NCI-H2227 treated with DMSO at 0.1 percent for 48 hours (cell line): Measurements from ENCODE around the gene NRDC.

Experiments used
- DNase-seq: peaks from one replicate; lab custom pipeline; 2025; lab: John Stamatoyannopoulos, UW

Gene NRDC, protein sequence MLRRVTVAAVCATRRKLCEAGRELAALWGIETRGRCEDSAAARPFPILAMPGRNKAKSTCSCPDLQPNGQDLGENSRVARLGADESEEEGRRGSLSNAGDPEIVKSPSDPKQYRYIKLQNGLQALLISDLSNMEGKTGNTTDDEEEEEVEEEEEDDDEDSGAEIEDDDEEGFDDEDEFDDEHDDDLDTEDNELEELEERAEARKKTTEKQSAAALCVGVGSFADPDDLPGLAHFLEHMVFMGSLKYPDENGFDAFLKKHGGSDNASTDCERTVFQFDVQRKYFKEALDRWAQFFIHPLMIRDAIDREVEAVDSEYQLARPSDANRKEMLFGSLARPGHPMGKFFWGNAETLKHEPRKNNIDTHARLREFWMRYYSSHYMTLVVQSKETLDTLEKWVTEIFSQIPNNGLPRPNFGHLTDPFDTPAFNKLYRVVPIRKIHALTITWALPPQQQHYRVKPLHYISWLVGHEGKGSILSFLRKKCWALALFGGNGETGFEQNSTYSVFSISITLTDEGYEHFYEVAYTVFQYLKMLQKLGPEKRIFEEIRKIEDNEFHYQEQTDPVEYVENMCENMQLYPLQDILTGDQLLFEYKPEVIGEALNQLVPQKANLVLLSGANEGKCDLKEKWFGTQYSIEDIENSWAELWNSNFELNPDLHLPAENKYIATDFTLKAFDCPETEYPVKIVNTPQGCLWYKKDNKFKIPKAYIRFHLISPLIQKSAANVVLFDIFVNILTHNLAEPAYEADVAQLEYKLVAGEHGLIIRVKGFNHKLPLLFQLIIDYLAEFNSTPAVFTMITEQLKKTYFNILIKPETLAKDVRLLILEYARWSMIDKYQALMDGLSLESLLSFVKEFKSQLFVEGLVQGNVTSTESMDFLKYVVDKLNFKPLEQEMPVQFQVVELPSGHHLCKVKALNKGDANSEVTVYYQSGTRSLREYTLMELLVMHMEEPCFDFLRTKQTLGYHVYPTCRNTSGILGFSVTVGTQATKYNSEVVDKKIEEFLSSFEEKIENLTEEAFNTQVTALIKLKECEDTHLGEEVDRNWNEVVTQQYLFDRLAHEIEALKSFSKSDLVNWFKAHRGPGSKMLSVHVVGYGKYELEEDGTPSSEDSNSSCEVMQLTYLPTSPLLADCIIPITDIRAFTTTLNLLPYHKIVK

DNA sequence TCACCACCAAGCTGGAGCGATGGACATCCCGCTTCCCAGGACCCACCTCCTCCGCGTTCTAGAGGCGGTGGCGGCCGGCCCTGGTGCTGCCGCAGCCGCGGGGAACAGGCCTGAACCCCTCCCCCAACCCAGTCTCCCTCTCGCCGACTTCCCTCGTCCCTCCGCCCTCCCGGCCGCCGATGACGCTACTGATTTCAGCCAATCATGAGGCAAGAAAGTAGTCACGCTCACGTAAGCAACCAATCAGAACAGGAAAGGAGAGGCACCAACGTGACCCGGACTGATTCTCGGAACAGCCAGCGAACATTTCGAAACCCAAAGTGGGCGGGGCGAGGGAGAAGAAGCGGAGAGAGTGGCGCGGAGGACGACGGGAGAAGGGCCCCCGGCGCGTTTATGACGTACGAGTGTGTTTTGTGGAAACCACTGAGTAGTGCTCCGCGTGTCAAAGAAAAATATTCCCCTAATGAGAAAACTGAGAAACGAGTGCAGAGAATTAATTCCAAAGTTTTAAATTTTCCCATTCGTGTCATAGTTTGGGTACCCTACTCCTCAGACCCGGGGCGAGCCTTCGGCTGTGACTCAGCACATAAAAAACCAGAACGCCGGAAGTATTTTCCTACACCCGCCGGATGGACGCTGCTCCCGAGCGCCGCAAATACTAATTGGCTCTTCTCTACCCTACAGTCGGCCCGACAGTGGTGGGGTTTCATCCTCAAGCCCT lies at the start of gene NRDC:
TSS of gene NRDC (minus strand) at position 112 of the 721 bp plus-strand sequence. CDS start 112 bp downstream, outside the sequence.
- DNase-seq = peak; percentile 100

DNA sequence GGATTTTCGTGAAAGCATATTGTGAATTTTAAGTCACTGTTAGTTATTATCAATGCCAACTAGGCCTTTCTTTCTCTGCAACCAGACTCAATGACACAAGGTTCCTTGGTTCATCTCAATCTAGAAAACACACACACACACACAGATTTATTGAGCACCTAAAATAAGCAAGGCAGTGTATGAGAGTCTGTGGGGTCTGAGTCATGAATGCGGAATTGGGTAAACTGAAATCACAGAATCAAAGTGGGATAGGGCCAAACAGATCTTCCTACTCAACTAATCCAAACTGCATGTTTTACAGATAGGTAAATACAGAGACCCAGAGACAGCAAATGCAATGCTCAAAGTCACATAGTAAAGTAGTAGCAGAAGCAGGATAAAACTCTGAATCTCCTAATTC lies 48.5 kb upstream of the NRDC start:
- DNase-seq = no peak

DNA sequence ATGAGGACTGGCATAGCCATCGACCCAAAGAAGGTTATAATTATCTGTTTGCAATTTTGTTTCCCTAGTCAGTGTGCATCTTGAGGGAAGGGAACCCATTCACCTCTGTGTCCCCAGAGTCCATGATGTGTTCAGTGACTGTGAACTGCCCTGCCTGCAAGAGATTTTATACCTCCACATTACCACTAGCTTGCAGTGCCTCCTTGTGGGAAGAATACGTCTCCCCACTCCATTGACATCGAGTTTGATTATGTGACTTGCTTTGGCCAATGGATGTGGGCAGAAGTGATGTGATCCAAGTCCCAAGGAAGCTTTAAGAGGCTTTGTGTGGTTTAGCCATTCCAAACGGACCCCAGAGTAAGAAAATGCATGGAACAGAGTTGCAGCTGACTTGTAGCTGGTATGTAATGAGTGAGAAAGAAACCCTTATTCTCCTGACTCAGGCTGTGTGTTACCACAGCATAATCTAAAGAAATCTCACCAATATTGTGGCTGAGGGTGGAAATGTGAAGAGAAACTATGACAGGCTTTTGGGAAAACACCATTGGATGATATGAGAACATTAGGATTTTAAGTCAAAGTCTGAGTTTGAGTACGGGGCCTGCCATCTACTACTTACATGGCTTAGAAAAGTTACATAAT lies 47.8 kb upstream of the NRDC start:
- DNase-seq = peak; percentile 76

DNA sequence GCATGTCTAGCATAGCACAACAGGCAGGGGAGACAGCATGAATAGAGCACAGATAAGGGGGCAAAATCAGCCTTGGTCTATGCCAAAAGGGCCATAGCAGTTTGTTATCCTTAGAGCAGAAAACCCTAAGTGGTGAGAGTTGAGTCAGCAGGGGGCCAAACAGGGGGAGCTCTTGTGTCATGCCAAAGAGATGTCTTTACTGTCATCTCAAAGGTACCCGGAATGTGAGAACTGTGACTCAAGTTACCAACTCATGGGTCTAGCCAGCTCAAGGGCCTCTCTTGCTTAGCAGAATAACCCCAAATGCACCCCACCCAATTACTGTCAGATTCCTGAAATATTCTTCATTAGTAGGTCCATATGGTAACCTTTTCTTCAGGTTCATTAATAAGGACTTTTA lies 45.9 kb upstream of the NRDC start:
- no peak for DNase-seq

DNA sequence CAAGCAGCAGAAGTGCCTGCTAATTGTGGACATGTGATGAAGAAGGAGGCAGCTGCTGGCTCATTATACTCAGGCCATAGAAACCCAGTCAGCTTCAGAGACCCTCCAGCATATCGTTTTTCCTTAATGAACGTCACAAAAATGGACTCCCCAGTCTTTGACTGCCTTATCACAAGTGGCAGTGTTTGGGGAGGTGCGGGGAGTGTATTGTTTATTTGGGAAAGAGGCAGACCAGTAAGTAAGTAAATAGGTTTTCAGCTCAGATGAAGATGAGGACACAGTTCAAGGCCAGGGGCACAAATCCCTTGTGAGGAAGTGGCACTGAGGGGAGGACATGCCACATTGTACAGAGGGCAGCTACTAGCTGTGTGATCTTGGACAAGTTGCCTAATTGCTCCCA lies 43.5 kb upstream of the NRDC start:
- no peak for DNase-seq

DNA sequence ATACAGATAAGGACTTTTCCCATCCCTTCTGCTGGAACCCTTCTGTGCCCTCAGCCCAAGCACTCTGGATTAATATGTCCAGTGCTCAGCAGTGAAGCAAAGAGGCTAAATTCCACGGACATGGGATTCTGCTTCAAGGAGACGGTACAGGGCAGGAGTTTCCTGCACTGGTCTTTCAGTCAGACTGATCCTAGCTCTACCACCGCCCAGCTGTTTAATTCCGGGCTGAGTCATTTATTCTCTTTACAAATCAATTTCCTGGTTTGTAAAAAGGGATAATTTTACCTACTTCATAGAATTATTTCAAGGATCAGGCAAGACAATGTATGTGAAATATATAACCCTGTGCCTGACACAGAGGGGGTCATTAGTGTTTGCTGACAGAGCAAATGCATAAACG lies 41.6 kb upstream of the NRDC start:
- no peak for DNase-seq

DNA sequence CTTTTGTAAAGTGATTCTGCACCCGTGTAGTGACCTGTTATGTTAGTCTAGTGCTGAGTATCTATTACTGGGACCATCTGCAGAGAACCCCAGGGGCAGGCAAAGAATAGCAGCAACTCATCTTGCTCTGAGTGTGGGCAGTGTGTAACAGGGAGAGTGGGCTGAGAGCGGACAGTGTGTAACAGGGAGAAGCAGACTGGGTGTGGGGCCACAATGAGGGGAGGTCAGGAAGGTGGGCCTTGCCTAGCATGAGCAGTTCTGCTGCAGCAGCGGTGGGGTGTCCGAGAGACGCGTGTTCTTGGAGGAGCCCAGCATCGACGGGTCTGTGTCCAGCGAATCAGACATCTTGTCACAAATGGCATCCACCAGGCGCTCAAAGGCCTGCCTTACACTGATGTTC lies 41.2 kb upstream of the NRDC start:
- no peak for DNase-seq

DNA sequence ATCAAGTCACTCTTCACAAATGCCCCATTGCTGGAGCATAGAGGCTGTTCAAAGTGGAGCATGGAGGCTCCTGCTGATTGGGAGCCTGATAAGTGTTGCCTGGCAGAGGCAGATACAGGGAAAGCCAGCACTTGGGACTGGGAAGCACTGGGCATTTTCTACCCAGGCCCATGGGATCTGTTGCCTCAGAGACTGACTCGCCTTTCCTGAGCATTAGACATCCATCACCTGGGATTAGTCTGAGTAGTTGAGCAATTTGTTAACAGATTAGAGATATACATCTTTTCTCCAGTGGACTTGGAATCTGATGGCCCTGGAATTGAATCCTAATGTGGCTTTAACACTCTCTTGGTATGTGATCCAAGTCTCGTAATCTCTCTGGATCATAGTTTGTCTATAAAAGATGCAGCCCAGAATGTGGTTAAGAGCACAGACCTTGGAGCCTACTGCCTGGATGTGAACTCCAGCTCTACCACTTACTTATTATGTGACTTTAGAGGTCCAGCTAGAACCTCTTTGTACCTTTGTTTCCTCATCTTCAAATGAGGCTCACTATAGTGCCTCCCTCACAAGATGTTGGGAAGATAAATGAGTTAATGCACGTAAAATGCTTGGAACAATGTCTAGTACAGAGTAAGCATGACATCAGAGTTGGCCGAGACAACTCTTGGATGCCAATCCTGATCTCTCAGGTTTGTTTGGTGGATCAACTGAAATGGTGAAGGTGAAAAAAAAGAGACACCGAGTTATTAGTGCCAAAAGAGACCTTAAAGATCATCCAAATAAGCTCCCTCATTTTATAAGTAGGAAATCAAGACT lies 38.3 kb upstream of the NRDC start:
- DNase-seq = no peak

DNA sequence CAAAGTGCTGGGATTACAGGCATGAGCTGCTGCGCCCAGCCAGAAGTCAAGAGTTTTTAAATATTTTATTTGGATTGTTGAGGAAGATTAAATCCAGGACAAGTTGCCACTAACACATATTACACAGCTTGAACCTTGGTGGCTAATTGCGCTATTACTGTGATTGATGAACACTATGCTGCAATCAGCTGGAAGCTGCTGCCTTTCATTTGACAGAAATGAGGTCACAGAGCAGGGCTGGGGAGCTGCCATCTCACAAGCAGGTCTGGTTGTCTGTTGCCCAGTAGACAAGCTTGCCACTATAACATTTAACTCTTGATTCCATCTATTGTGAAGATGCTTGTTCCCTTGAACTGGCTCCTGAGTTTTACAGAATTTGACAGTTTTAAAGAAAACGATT lies 37.4 kb upstream of the NRDC start:
- peak; percentile 48 for DNase-seq

DNA sequence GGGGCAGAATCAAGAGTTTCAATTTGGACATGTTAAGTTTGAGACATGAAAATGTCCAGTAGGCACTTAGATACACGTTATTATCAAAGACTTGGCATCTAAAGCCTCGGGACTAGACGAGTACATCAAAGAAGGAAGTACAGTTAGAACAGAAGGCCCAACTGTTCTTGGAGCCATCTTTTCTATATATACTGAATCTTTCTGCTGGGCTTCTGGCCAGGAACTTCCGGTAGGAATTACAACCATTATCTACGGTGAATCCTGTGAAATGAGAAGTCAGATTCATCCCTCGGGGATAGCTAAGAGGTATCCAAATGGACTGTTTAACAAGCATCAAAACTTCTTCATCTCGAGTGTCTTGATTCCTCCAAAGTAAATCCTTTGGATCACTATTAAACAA lies 34.4 kb upstream of the NRDC start:
- no peak for DNase-seq

DNA sequence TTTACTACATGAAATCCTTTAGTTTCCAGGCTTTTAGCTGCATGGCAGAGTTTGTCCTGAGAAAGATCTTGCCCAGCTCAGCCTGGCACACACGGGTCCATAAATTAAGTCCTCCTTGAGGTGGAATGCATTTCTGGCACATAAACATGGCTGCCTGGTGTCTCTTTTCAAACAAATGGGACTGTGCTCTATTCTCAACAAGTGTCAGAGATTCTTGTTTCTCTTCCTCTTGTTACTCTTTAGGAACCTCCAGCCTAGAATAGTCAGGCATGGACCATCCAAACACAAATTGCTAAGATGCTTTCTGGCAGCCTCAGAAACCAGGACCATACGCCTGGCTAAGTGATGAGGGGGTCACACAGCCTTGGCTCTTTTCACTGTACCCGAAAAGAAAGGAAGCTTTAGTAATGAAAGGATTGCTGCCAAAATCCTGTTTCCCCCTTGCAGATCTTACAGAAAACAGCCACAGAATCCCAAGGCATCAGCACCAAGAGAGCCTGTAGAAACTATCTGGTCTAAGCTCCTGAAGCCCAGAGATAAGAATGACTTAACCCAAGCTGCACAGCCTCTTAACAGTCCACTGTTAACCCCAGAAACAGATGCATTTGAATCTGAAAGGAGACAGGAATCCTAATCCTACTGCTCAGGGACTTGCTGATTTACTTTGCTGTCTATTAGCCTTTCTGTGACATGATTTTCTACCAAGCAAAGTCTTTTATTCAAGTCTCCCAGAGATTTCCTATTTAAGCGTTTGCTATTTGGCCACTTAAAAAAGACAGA lies 31.9 kb upstream of the NRDC start:
- no peak for DNase-seq

DNA sequence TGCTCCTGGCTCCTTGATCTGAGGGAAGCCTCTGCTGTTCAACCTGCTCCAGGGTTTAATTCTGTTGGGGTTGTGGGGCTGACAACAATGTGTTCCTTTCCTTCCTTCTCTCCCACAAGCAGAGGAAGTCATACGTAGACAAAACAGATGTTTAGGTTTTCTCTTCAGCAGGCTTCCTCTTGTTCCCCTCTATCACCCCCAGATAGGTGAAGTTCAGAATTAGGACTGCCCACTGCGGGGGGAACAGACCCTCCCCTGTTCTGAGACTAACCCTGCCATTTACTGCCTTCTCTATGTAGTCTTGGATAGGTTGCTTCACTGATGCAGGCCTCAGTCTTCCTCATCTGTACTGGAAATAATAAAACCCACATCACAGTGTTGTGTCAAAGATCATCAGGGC lies 30.0 kb upstream of the NRDC start:
- DNase-seq = no peak

DNA sequence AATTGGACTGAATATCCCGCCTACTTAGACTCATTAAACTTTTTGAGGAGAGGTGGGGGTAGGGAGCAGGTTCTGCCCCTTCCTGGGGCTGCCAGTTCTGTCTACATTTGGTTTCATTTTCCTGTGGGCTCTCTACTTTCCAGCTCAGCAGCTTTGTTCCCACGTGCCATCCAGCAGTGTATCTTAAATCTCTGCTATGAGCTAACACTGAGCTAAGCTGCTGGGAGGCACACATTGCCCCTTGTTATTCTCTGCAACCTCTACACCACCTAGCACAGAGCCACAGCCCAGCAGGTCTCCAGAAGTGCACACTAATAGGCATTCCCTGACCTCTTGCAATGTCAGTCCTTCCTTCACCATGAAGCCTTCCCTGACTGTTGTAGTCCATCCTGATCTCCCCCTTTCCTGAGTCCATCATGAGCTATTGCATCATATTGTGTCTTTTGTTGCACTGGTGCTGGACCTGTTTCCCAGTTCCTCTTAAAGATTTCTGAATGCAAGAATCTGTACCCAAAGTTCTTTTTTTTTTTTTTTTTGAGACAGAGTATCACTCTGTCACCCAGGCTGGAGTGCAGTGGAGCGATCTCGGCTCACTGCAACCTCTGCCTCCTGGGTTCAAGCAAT lies 28.7 kb upstream of the NRDC start:
- no peak for DNase-seq

DNA sequence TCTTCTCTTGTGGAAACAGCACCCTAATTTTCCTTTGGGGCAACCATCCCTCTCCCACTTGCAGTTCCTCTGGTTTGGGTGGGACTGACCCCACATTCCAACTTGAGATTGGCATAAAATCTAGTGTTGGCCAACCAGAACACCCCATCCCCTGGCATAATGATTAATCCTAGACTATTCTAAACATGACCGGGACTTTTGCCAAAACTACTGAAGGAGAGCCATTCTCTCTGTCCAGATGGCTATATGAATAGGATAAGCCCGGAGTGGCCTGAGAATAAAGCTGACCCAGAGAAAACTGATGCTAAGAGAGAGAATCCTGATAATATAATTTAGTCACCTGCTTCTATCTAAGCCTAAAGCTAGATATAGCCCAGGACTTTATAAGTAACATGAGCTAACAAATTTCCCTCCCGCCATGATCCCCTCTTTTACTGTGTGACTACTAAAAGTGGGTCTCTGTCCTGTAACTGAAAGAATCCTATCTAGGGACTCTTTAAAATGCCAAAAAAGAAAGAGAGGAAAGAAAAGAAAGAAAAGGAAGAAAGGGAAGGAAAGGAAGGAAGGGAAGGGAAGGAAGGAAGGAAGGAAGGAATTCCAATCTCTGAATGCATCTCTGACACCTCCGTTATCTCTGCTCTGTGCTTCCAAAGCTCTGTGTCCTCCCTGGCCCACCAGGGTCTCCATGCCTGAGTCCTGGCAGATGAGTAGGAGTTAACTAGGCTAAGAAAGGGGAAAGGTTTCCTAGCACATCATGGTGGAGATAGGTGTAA lies 28.0 kb upstream of the NRDC start:
- no peak for DNase-seq

DNA sequence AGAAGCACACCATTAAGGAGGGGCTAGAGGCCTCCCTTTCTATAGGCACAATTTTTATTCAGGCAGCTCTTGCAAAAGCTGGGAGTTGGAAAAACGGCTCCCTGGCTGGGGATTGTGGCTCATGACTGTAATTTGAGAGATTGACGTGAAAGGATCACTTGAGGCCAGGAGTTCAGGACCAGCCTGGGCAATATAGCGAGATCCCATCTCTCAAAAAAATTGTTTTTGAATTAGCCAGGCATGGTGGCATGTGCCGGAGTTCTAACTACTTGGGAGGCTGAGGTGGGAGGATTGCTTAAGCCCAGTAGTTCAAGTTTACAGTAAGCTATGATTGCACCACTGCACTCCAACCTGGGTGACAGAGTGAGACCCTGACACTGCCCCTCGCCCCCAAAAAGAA lies 23.9 kb upstream of the NRDC start:
- DNase-seq = no peak

DNA sequence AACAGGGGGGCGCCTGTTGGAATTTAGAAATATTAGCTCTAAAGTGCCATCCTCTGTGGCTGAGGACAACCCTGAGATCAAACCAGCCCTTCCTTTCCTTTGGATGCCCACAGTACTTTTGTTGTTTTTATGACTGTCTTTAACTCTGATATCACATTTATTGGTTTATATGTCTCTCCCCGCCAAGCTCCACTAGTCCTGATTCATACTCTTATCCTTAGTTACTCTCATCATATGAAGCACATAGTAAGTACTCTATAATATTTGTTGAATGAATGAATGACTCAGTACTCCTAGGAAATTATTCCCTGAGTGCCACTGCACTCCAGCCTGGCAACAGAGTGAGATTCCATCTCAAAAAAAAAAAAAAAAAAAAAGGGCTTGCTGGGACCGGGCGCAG lies 22.6 kb upstream of the NRDC start:
- DNase-seq = no peak

DNA sequence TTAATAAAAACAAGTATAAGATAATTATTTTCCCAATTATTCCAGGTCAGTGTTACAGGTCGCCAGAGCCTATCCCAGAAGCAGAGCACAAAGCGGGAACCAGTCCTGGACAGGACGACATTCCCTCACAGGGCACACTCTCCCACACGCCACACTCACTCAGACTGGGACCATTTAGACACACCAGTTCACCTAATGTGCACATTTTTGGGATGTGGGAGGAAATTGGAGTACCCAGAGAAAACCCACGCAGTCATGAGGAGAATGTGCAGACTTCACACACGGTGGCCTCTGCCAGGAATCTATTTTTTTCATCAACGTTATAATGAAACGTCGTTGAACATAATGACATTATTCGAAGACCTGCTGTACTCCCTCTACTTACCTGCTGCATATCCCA lies 20.5 kb upstream of the NRDC start:
- DNase-seq = no peak

DNA sequence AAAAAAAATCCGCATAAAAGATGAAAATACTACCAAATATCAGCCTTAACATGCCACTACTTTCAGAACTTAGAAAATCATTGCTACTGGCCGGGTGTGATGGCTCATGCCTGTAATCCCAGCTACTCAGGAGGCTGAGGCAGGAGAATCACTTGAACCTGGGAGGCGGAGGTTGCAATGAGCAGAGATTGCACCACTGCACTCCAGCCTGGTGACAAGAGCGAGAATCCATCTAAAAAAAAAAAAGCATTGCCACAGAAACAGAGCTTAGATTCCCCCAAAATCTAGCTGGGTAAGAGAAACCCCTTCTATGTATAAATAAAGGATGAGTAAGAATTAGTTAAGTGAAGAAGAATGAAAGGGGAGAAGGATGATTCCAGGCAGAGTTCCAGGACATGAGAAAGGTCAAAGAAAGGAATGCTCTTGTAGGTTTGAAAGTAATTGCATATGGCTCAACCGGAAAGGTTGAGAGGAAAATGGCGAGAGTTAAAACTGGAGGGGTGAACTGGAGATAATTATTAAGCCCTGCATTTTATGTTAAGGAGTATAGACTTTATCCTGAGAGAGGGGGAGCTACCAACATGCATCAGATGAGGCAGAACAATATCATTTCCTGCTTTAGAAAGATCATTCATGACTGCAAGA lies 19.7 kb upstream of the NRDC start:
- DNase-seq = no peak
